D721Med (cell line): ENCODE data around the gene FANCL.
"Not testable (repeated sequence)": the region's sequence is repeated elsewhere in the genome, so short reads cannot be mapped to it uniquely, and the experiment has no call there.

Experiments used
- DNase-seq: peaks from one replicate; pipeline ENCODE4 v3.0.0; 2011; ENCODE audit warnings: low spot score; ENCODE audit not compliant: insufficient read length
- FAIRE-seq: peaks from 2 replicates; lab custom pipeline; 2011; peaks lifted over from hg19 to GRCh38; lab: Jason Lieb, UNC
- CTCF ChIP-seq: IDR thresholded peaks from 2 replicates; pipeline ENCODE4 v1.5.1; 2012; ENCODE audit warnings: mild to moderate bottlenecking, control low read depth; ENCODE audit not compliant: insufficient read depth; ENCODE audit errors: missing control alignments

Gene FANCL

GRCh38 chr2:58240670-58241545, at the start of gene FANCL:
FANCL (minus strand) TSS chr2:58241325; CDS start chr2:58241313, 12 bp downstream.
- no peak for TF ChIP-seq CTCF
- FAIRE-seq (no peak), DNase-seq (peak; percentile 71)

GRCh38 chr2:58289029-58289428, 47.9 kb upstream of the FANCL start:
- TF ChIP-seq CTCF = no peak
- DNase-seq = no peak
- FAIRE-seq = no peak

- DNase-seq (no peak), FAIRE-seq (no peak)
- no peak for TF ChIP-seq CTCF
Measured at GRCh38 chr2:58283931-58284330, 42.8 kb upstream of the FANCL start.

GRCh38 chr2:58275144-58275543, 34.0 kb upstream of the FANCL start:
- DNase-seq, FAIRE-seq: not testable (repeated sequence)

GRCh38 chr2:58271826-58272225, 30.7 kb upstream of the FANCL start:
- DNase-seq (no peak), FAIRE-seq (no peak)
- no peak for TF ChIP-seq CTCF

GRCh38 chr2:58268685-58269084, 27.6 kb upstream of the FANCL start:
- no peak for FAIRE-seq
- TF ChIP-seq CTCF = no peak
- no peak for DNase-seq

GRCh38 chr2:58266211-58266610, 25.1 kb upstream of the FANCL start:
- no peak for TF ChIP-seq CTCF
- no peak for DNase-seq
- no peak for FAIRE-seq

GRCh38 chr2:58261209-58261608, 20.1 kb upstream of the FANCL start:
- FAIRE-seq (no peak), DNase-seq (no peak)
- no peak for TF ChIP-seq CTCF

- DNase-seq, FAIRE-seq: not testable (repeated sequence)
Measured at GRCh38 chr2:58258456-58258855, 17.3 kb upstream of the FANCL start.

- not testable (repeated sequence) for FAIRE-seq, DNase-seq
Measured at GRCh38 chr2:58251331-58252201, 10.4 kb upstream of the FANCL start.
